GM18526 (cell line): ENCODE results near the gene TRDN.

ENCODE experiments used
- POLR2A ChIP-seq: IDR thresholded peaks from 3 replicates; pipeline ENCODE4 v1.6.1; 2011; ENCODE audit not compliant: insufficient read length; ENCODE audit errors: extremely low read depth

The TRDN gene

GRCh38 chr6:123636782-123637181 is at the start of gene TRDN:
Gene TRDN, minus strand, starts transcription at chr6:123636950. Its CDS starts 175 bp downstream, at chr6:123636775.
- no peak for TF ChIP-seq POLR2A

DNA sequence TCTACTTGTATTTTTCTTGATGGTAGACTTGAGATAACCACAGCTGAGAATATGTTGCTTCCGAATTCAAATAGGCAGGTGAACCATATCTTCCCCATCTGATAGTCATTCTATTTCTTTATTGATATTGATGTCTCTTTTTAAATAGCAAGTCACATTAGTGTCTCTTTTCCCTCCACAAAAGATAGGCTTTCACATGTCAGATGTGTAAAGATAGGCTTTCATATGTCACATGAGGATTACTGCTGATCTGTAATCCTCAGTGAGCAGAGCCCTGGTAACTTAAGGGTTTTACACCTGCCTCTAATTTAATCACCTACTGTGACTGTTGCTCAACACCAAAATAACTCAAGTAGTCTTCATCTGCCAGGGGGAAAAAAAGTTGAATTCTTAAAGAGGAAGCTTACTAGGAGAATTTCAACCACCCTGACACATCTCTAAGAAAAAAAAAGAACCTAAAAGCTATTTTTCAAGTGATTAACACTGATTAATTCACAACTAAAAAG is 45.3 kb upstream of the TRDN start:
- TF ChIP-seq POLR2A: no peak

DNA sequence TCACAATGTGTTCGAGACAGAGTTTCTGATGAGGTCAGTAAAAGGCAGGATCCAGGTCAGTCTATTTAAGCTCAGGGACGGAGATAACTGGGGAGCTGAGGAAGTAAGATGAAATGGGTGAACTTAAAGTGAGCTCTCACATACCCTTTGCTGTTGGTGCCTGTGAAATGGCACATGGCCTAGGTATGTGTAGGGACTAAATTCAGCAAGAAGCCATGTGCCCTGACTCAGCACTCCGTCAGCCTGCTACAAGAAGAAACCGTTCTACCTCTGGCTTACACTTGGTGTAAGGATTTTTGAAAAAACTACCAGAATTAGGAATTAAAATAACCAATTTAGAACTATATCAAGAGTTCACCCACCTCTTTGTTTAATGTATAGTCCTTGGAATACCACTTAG is 41.1 kb upstream of the TRDN start:
- TF ChIP-seq POLR2A: no peak

DNA sequence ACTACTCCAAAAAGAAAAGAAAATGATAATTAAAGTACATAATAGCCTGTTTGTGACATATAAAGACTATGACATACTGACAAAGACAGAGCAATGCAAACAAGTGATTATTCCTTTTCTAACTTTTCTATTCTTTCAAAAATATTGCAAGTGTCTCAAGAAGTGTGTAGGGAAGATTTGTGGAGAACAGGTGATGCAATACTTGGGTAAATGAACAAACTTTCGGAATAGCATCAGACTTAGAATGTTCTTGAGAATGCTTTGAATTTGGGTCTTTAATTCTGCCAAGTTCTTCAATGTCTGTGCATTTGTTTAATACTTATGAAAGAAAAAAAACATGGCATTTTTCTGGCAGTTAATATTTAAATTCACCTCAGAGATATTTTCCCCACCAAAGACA is 40.0 kb upstream of the TRDN start:
- TF ChIP-seq POLR2A: no peak

DNA sequence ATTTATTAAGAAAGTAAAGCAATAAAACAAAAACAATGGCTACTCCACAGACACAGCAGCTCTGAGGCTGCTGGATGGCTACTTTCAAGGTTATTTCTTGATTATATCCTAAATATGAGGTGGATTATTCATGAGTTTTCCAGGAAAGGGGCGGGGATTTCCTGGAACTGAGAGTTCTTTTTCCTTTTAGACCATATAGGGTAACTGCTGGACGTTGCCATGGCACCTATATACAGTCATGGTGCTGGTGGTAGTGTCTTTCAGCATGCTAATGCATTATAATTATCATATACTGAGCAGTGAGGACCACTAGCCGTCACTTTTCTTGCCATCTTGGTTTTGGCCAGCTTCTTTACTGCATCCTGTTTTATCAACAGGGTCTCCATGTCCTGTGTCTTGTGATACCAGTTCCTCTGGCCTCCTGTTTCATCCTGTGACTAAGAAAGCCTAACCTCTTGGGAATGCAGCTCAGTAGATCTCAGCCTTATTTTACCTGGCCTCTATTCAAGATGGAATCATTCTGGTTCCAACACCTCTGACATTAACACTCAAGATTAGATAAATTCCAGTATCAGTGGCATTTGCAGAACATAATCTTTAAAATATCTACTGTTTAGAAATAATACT is 32.3 kb upstream of the TRDN start:
- no peak for TF ChIP-seq POLR2A

- no peak for TF ChIP-seq POLR2A
Measured at GRCh38 chr6:123668063-123668462, 31.3 kb upstream of the TRDN start.

GRCh38 chr6:123663436-123663835 is 26.7 kb upstream of the TRDN start:
- no peak for TF ChIP-seq POLR2A

DNA sequence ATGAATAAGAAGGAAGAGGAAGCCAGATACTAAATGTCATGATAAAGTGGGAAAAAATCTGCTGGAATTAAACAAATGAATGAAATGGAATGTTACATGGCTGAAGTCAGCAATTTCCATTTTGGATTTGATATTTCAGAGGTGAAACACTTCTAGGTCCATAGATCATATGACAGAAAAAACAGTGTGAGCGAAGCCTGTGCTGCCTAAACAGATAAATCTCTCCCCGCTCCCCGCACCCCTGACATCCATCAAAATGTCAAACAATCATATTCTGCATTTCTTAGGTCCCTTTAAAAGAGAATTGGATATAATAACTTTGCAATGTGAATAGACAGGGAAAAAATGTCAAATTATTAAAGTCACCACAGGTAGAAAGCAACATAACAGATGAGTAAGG is 26.0 kb upstream of the TRDN start:
- TF ChIP-seq POLR2A: no peak

DNA sequence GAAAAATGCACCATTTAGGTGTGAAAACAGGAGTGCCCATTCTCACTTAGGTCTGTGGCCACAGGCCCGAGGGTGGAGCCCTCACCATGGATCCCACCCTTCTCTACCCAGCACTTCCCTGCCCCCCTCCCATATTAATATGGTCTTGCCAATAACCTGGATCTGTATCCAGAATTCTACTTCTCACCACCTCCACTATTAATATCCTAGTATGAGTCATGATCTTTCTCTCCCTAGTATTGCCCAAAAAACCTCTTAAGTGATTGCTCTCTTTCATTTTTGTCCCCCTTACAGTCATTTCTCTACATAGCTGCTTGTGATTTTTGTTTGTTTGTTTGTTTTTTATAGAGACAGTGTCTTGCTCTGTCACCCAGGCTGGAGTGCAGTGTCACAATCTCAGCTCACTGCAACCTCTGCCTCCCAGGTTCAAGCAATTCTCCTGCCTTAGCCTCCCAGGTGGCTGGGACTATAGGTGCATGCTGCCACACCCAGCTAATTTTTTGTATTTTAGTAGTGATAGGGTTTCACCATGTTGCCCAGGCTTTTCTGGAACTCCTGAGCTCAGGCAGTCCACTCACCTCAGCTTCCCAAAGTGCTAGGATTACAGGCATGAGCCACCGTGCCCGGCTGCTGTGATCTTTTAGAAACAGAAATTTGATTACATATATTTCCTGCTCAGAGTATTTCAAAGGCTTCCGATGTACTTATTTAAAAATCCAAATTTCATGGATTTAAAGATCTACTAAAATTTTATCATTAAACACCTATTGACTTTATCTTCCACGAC is 24.5 kb upstream of the TRDN start:
- no peak for TF ChIP-seq POLR2A

DNA sequence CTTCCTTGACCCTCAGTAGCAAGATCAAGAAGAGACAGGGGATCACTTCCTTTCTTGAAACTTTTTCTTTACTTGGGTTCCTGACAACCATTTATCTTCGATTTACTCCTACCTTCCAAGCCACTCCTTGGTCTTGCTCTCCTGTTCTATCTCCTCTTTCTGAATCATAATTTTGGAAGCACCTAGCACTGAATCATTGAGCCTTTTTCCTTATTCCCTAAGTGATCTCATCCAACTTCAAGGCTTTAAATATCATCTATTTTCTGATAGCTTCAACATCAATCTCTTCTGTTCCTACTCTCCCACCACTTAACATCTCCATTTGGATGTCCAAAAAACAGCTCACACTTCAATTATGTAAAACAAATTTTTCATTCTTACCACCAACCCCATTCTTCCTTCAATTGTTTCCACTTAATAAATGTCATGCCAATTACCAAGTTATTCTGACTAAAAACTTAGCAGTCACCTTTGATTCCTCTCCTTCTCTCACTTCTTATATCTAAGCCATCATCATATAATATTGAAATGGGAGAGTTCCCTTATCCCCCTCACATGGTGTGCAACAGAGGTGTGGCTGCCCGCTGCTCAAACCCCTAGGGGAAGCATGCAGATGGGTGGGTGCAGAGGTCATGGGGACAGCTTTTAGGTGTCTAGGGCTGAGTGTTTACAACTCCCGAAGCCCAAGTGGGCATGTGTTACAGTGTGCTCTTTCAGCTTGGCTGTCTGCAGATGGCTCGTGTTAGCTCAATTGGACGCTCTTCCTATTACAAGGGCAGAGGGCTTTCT is 23.4 kb upstream of the TRDN start:
- no peak for TF ChIP-seq POLR2A

DNA sequence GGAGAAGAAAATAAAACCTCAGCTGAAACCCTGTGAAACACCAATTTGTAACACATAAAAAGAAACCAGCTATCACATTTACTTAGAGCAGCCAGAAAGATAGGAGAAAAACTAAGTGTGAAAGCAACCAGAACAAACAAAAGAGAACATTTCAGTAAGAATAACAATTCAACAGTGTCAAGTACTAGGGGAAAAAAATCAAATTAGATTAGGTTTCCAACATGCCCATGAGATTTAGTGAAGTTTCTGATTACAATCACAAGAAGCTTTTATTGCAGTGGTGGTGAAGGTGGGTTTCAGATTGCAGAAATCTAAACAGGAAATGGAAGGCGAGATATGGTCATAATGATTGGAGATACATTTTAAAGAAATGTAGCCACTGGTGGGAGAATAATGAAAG is 22.1 kb upstream of the TRDN start:
- TF ChIP-seq POLR2A: no peak

DNA sequence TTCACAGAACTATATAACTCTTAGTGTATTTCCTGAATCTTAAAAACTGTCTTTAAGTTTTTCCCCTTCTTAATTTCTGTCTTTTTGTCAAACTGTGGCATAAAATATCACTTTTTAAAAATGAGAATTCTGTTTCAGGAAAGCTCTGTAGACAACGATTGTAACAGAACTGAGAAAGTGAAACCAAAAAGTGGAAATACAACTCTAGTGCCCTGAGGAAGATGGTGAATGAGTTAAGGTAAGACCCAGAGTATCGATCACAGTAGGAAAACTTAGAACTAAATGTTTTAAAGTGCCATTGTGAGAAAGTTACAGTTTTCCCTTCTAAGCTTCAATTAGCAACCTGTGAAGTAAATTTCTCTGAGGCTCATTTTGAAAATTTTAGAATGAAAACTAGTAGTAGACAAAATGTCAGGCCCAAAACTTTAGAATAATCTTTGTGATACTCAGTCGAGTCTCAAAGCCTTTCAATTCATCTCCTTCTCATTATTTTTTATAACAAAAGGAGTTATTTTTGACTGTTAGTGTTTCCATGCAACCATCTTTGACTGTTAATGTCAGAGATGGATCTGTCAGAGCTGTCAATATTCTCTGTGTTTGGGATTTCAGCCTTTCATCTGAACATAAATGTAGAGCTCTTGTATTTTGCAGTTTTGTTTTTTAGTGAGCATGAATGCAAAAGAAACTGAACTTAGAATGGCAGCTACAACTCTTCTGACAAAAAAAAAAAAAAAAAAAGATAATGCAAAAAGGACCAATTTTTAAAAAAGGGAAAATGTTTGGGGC is 19.0 kb upstream of the TRDN start:
- TF ChIP-seq POLR2A: no peak

DNA sequence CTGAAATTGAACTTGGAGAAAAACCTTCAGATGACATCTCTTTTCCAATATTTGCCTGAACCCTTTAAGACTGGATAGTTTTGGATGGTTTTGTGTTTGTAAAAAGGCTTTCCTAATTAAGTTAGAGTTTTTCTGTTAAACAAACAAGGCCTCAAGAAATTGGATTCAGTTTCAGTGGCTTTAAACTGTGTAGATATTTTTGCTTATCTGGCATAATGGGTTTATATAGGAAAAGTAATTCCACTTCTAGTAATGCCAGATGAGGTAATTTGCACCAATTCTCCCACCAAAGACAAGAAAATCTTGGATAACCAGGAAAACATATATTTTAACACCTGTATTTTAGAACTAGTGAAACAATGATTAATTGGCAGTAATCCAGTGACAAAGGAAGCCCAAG is 12.0 kb upstream of the TRDN start:
- TF ChIP-seq POLR2A: no peak

DNA sequence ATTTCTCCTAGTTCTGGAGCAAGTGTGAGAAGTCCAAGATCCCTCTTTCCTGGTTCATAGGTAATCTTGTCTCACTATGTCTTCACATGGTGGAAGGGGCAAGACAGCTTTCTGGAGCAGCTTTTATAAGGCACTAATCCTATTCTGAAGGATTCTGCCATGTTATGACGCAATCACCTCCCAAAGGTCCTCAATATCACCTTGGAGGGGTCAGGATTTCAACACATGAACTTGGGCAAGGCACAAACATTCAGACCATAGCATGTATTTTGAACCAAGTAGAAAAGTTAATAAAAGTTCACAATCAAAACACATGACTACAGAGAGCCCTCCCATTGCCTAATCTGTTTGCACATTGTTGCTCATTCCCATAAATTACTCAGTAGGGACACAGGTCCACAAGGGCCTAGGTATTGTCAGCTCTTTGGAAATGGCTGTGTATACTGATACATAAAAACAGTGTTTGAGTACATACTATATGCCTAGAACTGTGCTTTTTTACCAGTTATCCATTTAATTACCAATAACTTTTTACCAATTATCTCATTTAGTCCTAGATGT is 11.3 kb upstream of the TRDN start:
- no peak for TF ChIP-seq POLR2A

DNA sequence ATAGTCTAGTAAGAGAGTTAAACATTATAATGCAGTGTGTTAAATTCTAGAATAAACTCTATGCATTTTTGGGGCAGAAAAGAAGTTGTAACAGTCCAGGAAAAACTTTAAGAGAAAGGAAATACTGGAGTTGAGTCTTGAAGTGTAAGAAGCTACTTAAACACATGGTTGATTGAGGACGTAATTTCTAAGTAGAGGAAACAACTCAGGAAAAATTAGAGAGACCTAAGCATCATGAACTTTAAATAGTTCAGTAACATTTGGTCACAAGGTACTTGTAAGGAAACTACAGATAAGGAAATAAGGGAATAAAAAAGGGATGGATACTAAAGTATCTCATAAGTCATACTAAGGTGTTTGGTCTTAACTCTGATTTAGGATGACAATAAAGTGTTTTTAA is 4.7 kb upstream of the TRDN start:
- TF ChIP-seq POLR2A: no peak
